Neutrophil (primary cell): ENCODE results near the gene SPATA32.

ENCODE experiments used
- H3K27ac ChIP-seq: fragments of 200-600 bp; sonication (generic); 2 replicates; pipeline ENCODE4 v1.5.1; 2016; ENCODE audit warnings: mild to moderate bottlenecking, moderate library complexity
- H3K27me3 ChIP-seq: fragments of 200-600 bp; sonication (generic); 2 replicates; pipeline ENCODE4 v1.6.0; 2016; ENCODE audit warnings: mild to moderate bottlenecking
- H3K36me3 ChIP-seq: fragments of 200-600 bp; sonication (generic); 2 replicates; pipeline ENCODE4 v1.5.1; 2017
- H3K4me1 ChIP-seq, 2 experiments: fragments of 200-600 bp in 1 of 2; sonication (generic) in 1 of 2; 1 replicate in 1 of 2; 2 replicates in 1 of 2; pipeline versions ENCODE4 v1.5.1 to v1.6.1; 2013 to 2016; ENCODE audit warnings: low read depth in 1 of 2, low read length in 1 of 2, mild to moderate bottlenecking in 1 of 2, moderate library complexity in 1 of 2; ENCODE audit not compliant: control insufficient read depth in 1 of 2, insufficient read depth in 1 of 2
- H3K4me3 ChIP-seq, 2 experiments: fragments of 200-600 bp in 1 of 2; sonication (generic) in 1 of 2; 1 replicate in 1 of 2; 2 replicates in 1 of 2; pipeline ENCODE4 v1.5.1; 2013 to 2016; ENCODE audit warnings: low read depth in 1 of 2, low read length in 1 of 2, mild to moderate bottlenecking in 1 of 2, moderate library complexity in 1 of 2
- H3K9me3 ChIP-seq: fragments of 200-600 bp; sonication (generic); 2 replicates; pipeline ENCODE4 v1.5.1; 2016
- TF ChIP-seq, protein P1 (sequence below): fragments of 200-600 bp; sonication (generic); IDR thresholded peaks from 2 replicates; pipeline ENCODE4 v1.5.1; 2016; ENCODE audit warnings: antibody characterized with exemption

The SPATA32 gene

DNA sequence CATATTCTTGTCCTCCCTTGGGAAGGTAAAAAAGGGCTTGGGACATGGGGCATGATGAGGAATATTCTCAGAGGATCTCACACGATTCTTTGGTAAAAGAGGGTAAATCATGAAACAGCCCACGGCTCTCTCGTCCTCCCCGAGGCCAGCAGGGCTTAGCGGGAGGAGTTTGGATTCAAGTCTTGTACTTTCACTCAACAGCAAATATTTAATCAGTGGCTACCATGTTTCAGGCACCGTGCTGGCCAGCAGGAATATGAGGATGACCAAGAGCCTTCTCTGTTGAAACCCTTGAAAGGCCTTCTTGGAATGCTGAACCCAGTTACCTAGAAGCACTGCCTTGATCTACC, 46.1 kb upstream of the SPATA32 start:
- H3K27me3 ChIP-seq: no peaks in the 10 kb centered on the region
- TF ChIP-seq, protein P1, sequence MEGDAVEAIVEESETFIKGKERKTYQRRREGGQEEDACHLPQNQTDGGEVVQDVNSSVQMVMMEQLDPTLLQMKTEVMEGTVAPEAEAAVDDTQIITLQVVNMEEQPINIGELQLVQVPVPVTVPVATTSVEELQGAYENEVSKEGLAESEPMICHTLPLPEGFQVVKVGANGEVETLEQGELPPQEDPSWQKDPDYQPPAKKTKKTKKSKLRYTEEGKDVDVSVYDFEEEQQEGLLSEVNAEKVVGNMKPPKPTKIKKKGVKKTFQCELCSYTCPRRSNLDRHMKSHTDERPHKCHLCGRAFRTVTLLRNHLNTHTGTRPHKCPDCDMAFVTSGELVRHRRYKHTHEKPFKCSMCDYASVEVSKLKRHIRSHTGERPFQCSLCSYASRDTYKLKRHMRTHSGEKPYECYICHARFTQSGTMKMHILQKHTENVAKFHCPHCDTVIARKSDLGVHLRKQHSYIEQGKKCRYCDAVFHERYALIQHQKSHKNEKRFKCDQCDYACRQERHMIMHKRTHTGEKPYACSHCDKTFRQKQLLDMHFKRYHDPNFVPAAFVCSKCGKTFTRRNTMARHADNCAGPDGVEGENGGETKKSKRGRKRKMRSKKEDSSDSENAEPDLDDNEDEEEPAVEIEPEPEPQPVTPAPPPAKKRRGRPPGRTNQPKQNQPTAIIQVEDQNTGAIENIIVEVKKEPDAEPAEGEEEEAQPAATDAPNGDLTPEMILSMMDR: no peak
- H3K4me3 ChIP-seq: peak overlapping the region; percentile 35 to 47
- peak overlapping the region; percentile 94 for H3K27ac ChIP-seq
- H3K4me1 ChIP-seq: peaks cover 21 to 45% of the 10 kb centered on the region in 2 experiments
- no peaks in the 10 kb centered on the region for H3K9me3 ChIP-seq
- peaks cover 6% of the 10 kb centered on the region for H3K36me3 ChIP-seq

GRCh38 chr17:45307290-45308015, 45.6 kb upstream of the SPATA32 start:
- Histone ChIP-seq H3K4me3 (peak overlapping the region; percentile 35 to 47), H3K4me1 (peaks cover 21 to 45% of the 10 kb centered on the region in 2 experiments), H3K27me3 (no peaks in the 10 kb centered on the region), H3K27ac (peak overlapping the region; percentile 94), H3K9me3 (no peaks in the 10 kb centered on the region), H3K36me3 (peaks cover 6% of the 10 kb centered on the region)
- TF ChIP-seq, protein P1: peak; percentile 11

- Histone ChIP-seq H3K9me3 (no peaks in the 10 kb centered on the region), H3K4me1 (peaks cover 21 to 45% of the 10 kb centered on the region in 2 experiments), H3K27ac (peak overlapping the region; percentile 94), H3K36me3 (peaks cover under 1% of the 10 kb centered on the region), H3K27me3 (no peaks in the 10 kb centered on the region), H3K4me3 (no peak overlapping the region)
- TF ChIP-seq, protein P1: no peak
Measured at GRCh38 chr17:45306623-45307022, 44.7 kb upstream of the SPATA32 start.

- Histone ChIP-seq H3K9me3 (no peaks in the 10 kb centered on the region), H3K36me3 (no peaks in the 10 kb centered on the region), H3K4me1 (peaks cover 21 to 45% of the 10 kb centered on the region in 2 experiments), H3K27me3 (no peaks in the 10 kb centered on the region), H3K27ac (peak overlapping the region; percentile 94), H3K4me3 (no peak overlapping the region)
- TF ChIP-seq, protein P1: no peak
Measured at GRCh38 chr17:45306094-45306493, 44.2 kb upstream of the SPATA32 start.

- Histone ChIP-seq H3K9me3 (no peaks in the 10 kb centered on the region), H3K27ac (peak overlapping the region; percentile 94), H3K36me3 (no peaks in the 10 kb centered on the region), H3K4me3 (no peak overlapping the region), H3K4me1 (peaks cover 21 to 40% of the 10 kb centered on the region in 2 experiments), H3K27me3 (no peaks in the 10 kb centered on the region)
- TF ChIP-seq, protein P1: no peak
Measured at GRCh38 chr17:45305530-45306087, 43.7 kb upstream of the SPATA32 start.
